K562 (cell line): ENCODE results near the gene COL23A1. TPM values are rescaled to one million over a fixed set of nuclear protein-coding genes. Genes with fewer than 3 reads are reported as not detected.
A peak's percentile ranks its signal among the peaks of the same experiment; 100 is the strongest.

ENCODE experiments used
- BACH1 ChIP-seq: fragments of 200-800 bp; sonication (Bioruptor generic); IDR thresholded peaks from 2 replicates; pipeline ENCODE4 v1.6.1; 2016; ENCODE audit warnings: missing genetic modification characterization, missing compliant biosample characterization
- CBFB ChIP-seq: sonication (generic); formaldehyde crosslinking; IDR thresholded peaks from 2 replicates; pipeline ENCODE4 v1.4.0; 2020; ENCODE audit warnings: mild to moderate bottlenecking, missing genetic modification reagents
- CEBPB ChIP-seq: fragments of 450-650 bp; IDR thresholded peaks from 2 replicates; pipeline ENCODE4 v1.6.1; 2016; ENCODE audit warnings: missing genetic modification characterization, missing compliant biosample characterization
- GATAD2A ChIP-seq: fragments of 450-650 bp; IDR thresholded peaks from 2 replicates; pipeline ENCODE4 v1.6.1; 2017
- ILF3 ChIP-seq: fragments of 450-650 bp; IDR thresholded peaks from 2 replicates; pipeline ENCODE4 v1.6.1; 2018; ENCODE audit warnings: antibody characterized with exemption, mild to moderate bottlenecking, moderate library complexity, borderline replicate concordance
- KLF1 ChIP-seq: fragments of 450-650 bp; IDR thresholded peaks from 2 replicates; pipeline ENCODE4 v1.6.1; 2016; ENCODE audit warnings: missing genetic modification characterization, missing compliant biosample characterization
- L3MBTL2 ChIP-seq: fragments of 450-650 bp; IDR thresholded peaks from 2 replicates; pipeline ENCODE4 v1.6.1; 2016; ENCODE audit warnings: mild to moderate bottlenecking, moderate library complexity
- PHB ChIP-seq: fragments of 250-450 bp; sonication (Bioruptor Pico); IDR thresholded peaks from 2 replicates; pipeline ENCODE4 v1.5.0; 2021
- POLR3A ChIP-seq: IDR thresholded peaks from 2 replicates; pipeline ENCODE4 v1.6.1; 2011; ENCODE audit warnings: borderline replicate concordance, mild to moderate bottlenecking, moderate library complexity; ENCODE audit not compliant: insufficient read length, insufficient read depth; ENCODE audit errors: extremely low read depth
- SRSF1 ChIP-seq: fragments of 200-400 bp; formaldehyde crosslinking; IDR thresholded peaks from 2 replicates; pipeline ENCODE4 v1.6.1; 2017; ENCODE audit warnings: mild to moderate bottlenecking, low read depth, low read length, moderate library complexity
- ZFP30 ChIP-seq: fragments of 250-450 bp; sonication (Bioruptor Pico); IDR thresholded peaks from 2 replicates; pipeline ENCODE4 v1.8.0; 2022; ENCODE audit warnings: moderate library complexity, mild to moderate bottlenecking, inconsistent platforms, borderline replicate concordance
- ZNF24 ChIP-seq: fragments of 450-650 bp; IDR thresholded peaks from 2 replicates; pipeline ENCODE4 v1.6.1; 2016
- polyA plus RNA-seq, 8 experiments: library from polyadenylated mRNA; depleted of rRNA in 4 of 8; stranded (reverse) in 5 of 8; unstranded in 3 of 8; fragments of >200 nt; fragmentation: Nextera tagmentation in 2 of 8; fragmentation: Illumina TruSeq in 1 of 8; extraction: Ambion mirVana in 2 of 8; extraction: Trizol in 1 of 8; gene quantifications; 2 replicates each; pipeline versions ENCODE4 v1.2.1 to v1.2.3, GENCODE V29; 2011 to 2014; ENCODE audit warnings: inconsistent platforms in 1 of 8, missing spikeins in 1 of 8
- total RNA-seq, 7 experiments: library from RNA; depleted of rRNA in 6 of 7; stranded (reverse); fragments of >200 nt in 6 of 7; fragmentation: Illumina TruSeq in 2 of 7; extraction: Trizol in 2 of 7; gene quantifications; 2 replicates each; pipeline versions ENCODE4 v1.2.1 to v1.2.3, GENCODE V29; 2011 to 2021; ENCODE audit warnings: low replicate concordance in 1 of 7
- TF ChIP-seq, protein P1 (sequence below): fragments of 150-350 bp; conservative IDR thresholded peaks from 2 replicates; pipeline ENCODE4 v1.6.1; 2014; ENCODE audit warnings: low read length
- TF ChIP-seq, protein P2 (sequence below): sonication (generic); formaldehyde crosslinking; IDR thresholded peaks from 2 replicates; pipeline ENCODE4 v1.8.0; 2023; ENCODE audit warnings: mild to moderate bottlenecking, missing genetic modification reagents
- TF ChIP-seq, protein P3 (sequence below): fragments of 450-650 bp; IDR thresholded peaks from one replicate; pipeline ENCODE4 v1.6.1; 2018; ENCODE audit warnings: mild to moderate bottlenecking, moderate library complexity; ENCODE audit not compliant: partially characterized antibody
- TF ChIP-seq, protein P4 (sequence below), 2 experiments: IDR thresholded peaks; 2 replicates each; pipeline ENCODE4 v1.6.1; 2012; ENCODE audit warnings: improper control_type of control experiment in 2 of 2, low read depth in 2 of 2, low read length in 2 of 2, borderline replicate concordance in 1 of 2
- TF ChIP-seq, protein P5 (sequence below): fragments of 250-450 bp; sonication (Bioruptor Pico); IDR thresholded peaks from 2 replicates; pipeline ENCODE4 v1.4.0; 2020

Gene COL23A1
- total and polyA plus RNA-seq, 9 of the 15 experiments (the other 6 are each of a cell fraction or from before 2014, with no cell fraction given), result 0.09 TPM; not detected in 8

DNA sequence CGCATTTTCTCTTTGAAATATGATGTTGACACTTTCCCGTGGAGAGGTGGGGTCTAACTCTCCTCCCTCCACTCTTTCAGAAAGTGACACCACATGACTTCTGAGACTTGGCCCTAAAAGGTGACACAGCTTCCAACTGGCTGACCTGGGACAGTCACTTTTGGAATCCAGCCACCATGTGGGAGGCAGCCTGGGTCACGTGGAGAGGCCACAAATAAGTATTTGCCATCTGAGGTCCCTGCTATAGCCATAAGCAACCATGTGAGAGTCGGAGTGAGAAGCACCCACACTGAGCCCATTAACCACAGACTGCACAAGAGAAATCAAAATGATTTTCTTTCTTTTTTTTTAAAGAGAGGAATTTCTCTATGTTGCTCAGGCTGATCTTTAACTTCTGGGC lies 353.5 kb downstream of the COL23A1 start (continued):
- TF ChIP-seq, protein P1, sequence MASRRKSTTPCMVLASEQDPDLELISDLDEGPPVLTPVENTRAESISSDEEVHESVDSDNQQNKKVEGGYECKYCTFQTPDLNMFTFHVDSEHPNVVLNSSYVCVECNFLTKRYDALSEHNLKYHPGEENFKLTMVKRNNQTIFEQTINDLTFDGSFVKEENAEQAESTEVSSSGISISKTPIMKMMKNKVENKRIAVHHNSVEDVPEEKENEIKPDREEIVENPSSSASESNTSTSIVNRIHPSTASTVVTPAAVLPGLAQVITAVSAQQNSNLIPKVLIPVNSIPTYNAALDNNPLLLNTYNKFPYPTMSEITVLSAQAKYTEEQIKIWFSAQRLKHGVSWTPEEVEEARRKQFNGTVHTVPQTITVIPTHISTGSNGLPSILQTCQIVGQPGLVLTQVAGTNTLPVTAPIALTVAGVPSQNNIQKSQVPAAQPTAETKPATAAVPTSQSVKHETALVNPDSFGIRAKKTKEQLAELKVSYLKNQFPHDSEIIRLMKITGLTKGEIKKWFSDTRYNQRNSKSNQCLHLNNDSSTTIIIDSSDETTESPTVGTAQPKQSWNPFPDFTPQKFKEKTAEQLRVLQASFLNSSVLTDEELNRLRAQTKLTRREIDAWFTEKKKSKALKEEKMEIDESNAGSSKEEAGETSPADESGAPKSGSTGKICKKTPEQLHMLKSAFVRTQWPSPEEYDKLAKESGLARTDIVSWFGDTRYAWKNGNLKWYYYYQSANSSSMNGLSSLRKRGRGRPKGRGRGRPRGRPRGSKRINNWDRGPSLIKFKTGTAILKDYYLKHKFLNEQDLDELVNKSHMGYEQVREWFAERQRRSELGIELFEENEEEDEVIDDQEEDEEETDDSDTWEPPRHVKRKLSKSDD, result no peak
- TF ChIP-seq POLR3A, result no peak
- no peak for TF ChIP-seq PHB (CRISPR knock-in tag)
- no peak for TF ChIP-seq CEBPB (tag)
- TF ChIP-seq, protein P2, sequence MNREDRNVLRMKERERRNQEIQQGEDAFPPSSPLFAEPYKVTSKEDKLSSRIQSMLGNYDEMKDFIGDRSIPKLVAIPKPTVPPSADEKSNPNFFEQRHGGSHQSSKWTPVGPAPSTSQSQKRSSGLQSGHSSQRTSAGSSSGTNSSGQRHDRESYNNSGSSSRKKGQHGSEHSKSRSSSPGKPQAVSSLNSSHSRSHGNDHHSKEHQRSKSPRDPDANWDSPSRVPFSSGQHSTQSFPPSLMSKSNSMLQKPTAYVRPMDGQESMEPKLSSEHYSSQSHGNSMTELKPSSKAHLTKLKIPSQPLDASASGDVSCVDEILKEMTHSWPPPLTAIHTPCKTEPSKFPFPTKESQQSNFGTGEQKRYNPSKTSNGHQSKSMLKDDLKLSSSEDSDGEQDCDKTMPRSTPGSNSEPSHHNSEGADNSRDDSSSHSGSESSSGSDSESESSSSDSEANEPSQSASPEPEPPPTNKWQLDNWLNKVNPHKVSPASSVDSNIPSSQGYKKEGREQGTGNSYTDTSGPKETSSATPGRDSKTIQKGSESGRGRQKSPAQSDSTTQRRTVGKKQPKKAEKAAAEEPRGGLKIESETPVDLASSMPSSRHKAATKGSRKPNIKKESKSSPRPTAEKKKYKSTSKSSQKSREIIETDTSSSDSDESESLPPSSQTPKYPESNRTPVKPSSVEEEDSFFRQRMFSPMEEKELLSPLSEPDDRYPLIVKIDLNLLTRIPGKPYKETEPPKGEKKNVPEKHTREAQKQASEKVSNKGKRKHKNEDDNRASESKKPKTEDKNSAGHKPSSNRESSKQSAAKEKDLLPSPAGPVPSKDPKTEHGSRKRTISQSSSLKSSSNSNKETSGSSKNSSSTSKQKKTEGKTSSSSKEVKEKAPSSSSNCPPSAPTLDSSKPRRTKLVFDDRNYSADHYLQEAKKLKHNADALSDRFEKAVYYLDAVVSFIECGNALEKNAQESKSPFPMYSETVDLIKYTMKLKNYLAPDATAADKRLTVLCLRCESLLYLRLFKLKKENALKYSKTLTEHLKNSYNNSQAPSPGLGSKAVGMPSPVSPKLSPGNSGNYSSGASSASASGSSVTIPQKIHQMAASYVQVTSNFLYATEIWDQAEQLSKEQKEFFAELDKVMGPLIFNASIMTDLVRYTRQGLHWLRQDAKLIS (CRISPR knock-in tag), result no peak
- no peak for TF ChIP-seq GATAD2A
- TF ChIP-seq ZFP30, result no peak
- TF ChIP-seq, protein P3, sequence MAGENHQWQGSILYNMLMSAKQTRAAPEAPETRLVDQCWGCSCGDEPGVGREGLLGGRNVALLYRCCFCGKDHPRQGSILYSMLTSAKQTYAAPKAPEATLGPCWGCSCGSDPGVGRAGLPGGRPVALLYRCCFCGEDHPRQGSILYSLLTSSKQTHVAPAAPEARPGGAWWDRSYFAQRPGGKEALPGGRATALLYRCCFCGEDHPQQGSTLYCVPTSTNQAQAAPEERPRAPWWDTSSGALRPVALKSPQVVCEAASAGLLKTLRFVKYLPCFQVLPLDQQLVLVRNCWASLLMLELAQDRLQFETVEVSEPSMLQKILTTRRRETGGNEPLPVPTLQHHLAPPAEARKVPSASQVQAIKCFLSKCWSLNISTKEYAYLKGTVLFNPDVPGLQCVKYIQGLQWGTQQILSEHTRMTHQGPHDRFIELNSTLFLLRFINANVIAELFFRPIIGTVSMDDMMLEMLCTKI, result no peak
- no peak for TF ChIP-seq KLF1
- TF ChIP-seq, protein P4, sequence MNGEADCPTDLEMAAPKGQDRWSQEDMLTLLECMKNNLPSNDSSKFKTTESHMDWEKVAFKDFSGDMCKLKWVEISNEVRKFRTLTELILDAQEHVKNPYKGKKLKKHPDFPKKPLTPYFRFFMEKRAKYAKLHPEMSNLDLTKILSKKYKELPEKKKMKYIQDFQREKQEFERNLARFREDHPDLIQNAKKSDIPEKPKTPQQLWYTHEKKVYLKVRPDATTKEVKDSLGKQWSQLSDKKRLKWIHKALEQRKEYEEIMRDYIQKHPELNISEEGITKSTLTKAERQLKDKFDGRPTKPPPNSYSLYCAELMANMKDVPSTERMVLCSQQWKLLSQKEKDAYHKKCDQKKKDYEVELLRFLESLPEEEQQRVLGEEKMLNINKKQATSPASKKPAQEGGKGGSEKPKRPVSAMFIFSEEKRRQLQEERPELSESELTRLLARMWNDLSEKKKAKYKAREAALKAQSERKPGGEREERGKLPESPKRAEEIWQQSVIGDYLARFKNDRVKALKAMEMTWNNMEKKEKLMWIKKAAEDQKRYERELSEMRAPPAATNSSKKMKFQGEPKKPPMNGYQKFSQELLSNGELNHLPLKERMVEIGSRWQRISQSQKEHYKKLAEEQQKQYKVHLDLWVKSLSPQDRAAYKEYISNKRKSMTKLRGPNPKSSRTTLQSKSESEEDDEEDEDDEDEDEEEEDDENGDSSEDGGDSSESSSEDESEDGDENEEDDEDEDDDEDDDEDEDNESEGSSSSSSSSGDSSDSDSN (IDR thresholded peaks at IDR 0.05; ENCODE audit: borderline replicate concordance in 1 of 2, low read depth in 2 of 2, low read length in 2 of 2), result no peak
- TF ChIP-seq BACH1 (tag), result peak; percentile 69; the same call in 1 of the 2 replicates
- TF ChIP-seq ILF3, result no peak
- TF ChIP-seq L3MBTL2, result peak; percentile 89
- no peak for TF ChIP-seq ZNF24
- no peak for TF ChIP-seq CBFB (CRISPR knock-in tag)
- TF ChIP-seq, protein P5, sequence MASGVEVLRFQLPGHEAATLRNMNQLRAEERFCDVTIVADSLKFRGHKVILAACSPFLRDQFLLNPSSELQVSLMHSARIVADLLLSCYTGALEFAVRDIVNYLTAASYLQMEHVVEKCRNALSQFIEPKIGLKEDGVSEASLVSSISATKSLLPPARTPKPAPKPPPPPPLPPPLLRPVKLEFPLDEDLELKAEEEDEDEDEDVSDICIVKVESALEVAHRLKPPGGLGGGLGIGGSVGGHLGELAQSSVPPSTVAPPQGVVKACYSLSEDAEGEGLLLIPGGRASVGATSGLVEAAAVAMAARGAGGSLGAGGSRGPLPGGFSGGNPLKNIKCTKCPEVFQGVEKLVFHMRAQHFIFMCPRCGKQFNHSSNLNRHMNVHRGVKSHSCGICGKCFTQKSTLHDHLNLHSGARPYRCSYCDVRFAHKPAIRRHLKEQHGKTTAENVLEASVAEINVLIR, result no peak
- TF ChIP-seq SRSF1, result no peak
